ENCODE measurements around the gene CCR1. TPM values are rescaled to one million over a fixed set of nuclear protein-coding genes. Genes with fewer than 3 reads are reported as not detected.

Gene CCR1
- total and polyA plus RNA-seq, 2 experiments from 2014 or later = not detected

GRCh38 chr3:46186471-46187340 lies 21.4 kb downstream of the CCR1 start (continued):
- TF ChIP-seq ETS1 (IDR thresholded peaks at IDR 0.05) (no peak), POLR2AphosphoS5 (IDR thresholded peaks at IDR 0.05; ENCODE audit: low read depth) (no peak), JUNB (IDR thresholded peaks at IDR 0.05; ENCODE audit: unreplicated experiment) (no peak), CTCF (conservative IDR thresholded peaks at IDR 0.05; ENCODE audit: low read depth in 2 of 2) (no peak), ZNF331 (CRISPR knock-in tag; IDR thresholded peaks at IDR 0.05; ENCODE audit: low read depth) (no peak)

GRCh38 chr3:46184469-46184868 lies 23.6 kb downstream of the CCR1 start:
- no peak overlapping the region for H3K4me3 Mint-ChIP-seq
- Histone ChIP-seq H3K4me1 (ENCODE audit: insufficient read depth) (no peaks in the 10 kb centered on the region), H3K4me2 (no peak overlapping the region), H4K20me1 (replicated peaks; ENCODE audit: insufficient read depth) (no peaks in the 10 kb centered on the region), H3K27ac (ENCODE audit: low read depth) (no peak overlapping the region), H3K9me2 (ENCODE audit: insufficient read depth) (peaks cover 9% of the 10 kb centered on the region; the same call in 1 of the 2 replicates), H3F3A (replicated peaks; ENCODE audit: low read depth) (no peaks in the 10 kb centered on the region), H3K27me3 (ENCODE audit: insufficient read depth) (no peaks in the 10 kb centered on the region), H3K79me2 (replicated peaks; ENCODE audit: insufficient read depth) (no peaks in the 10 kb centered on the region), H3K4me3 (no peak overlapping the region), H3K36me3 (ENCODE audit: insufficient read depth) (no peaks in the 10 kb centered on the region), H2AFZ (no peak overlapping the region)
- no peaks in the 10 kb centered on the region for H3K4me1 Mint-ChIP-seq
- no peak for TF ChIP-seq ZNF114 (CRISPR knock-in tag; IDR thresholded peaks at IDR 0.05)
- no peak for TF ChIP-seq ETS1 (IDR thresholded peaks at IDR 0.05)
- TF ChIP-seq JUNB (IDR thresholded peaks at IDR 0.05; ENCODE audit: unreplicated experiment) = no peak
- TF ChIP-seq EZH2phosphoT487 (IDR thresholded peaks at IDR 0.05; ENCODE audit: unreplicated experiment) = no peak
- TF ChIP-seq ZNF331 (CRISPR knock-in tag; IDR thresholded peaks at IDR 0.05; ENCODE audit: low read depth) = no peak
- no peak for TF ChIP-seq POLR2AphosphoS5 (IDR thresholded peaks at IDR 0.05; ENCODE audit: low read depth)
- TF ChIP-seq REST (IDR thresholded peaks at IDR 0.05; ENCODE audit: unreplicated experiment) = no peak
- 0 out of 3 replicates have a peak, but pooled peaks cover 2% of the 10 kb centered on the region for H3K9me3 Mint-ChIP-seq
- H3K27ac Mint-ChIP-seq = no peak overlapping the region
- DNase-seq (ENCODE audit: low spot score) (no peak), ATAC-seq (no peak)
- no peaks in the 10 kb centered on the region for H3K36me3 Mint-ChIP-seq (ENCODE audit: low read depth)
- H3K27me3 Mint-ChIP-seq (ENCODE audit: insufficient read depth, low read depth, poor library complexity) = peaks cover 4% of the 10 kb centered on the region
